Nephron progenitor cell (in vitro differentiated cells): ENCODE measurements around the gene MGLL.

Experiments
- DNase-seq: peaks from one replicate; pipeline ENCODE4 v3.0.0; 2021
- H3K27ac Mint-ChIP-seq: 2 replicates; pipeline ENCODE4 v1.8.0; 2021; ENCODE audit warnings: mild to moderate bottlenecking, moderate library complexity, mixed read lengths
- H3K27me3 Mint-ChIP-seq: 2 replicates; pipeline ENCODE4 v1.8.0; 2021; ENCODE audit warnings: mild to moderate bottlenecking, low read depth, mixed read lengths; ENCODE audit not compliant: poor library complexity
- H3K36me3 Mint-ChIP-seq: 2 replicates; pipeline ENCODE4 v1.8.0; 2021; ENCODE audit warnings: low read depth, mixed read lengths
- H3K4me1 Mint-ChIP-seq: 2 replicates; pipeline ENCODE4 v1.8.0; 2021; ENCODE audit warnings: mixed read lengths
- H3K4me3 Mint-ChIP-seq: 2 replicates; pipeline ENCODE4 v1.8.0; 2021; ENCODE audit warnings: mild to moderate bottlenecking, moderate library complexity, mixed read lengths
- H3K9me3 Mint-ChIP-seq: 2 replicates; pipeline ENCODE4 v1.8.0; 2021; ENCODE audit warnings: mild to moderate bottlenecking, moderate library complexity, mixed read lengths
- CTCF ChIP-seq: fragments of 200-600 bp; sonication (generic); IDR thresholded peaks from 2 replicates; pipeline ENCODE4 v1.5.0; 2021; ENCODE audit warnings: antibody characterized with exemption

MGLL gene

GRCh38 chr3:127859730-127860129 is 37.4 kb upstream of the MGLL start:
- Mint-ChIP-seq H3K27ac (no peak overlapping the region), H3K27me3 (peaks cover 4% of the 10 kb centered on the region), H3K4me1 (no peaks in the 10 kb centered on the region), H3K36me3 (no peaks in the 10 kb centered on the region), H3K9me3 (no peaks in the 10 kb centered on the region), H3K4me3 (no peak overlapping the region)
- no peak for DNase-seq
- no peak for TF ChIP-seq CTCF

GRCh38 chr3:127858937-127859336 is 36.6 kb upstream of the MGLL start:
- Mint-ChIP-seq H3K36me3 (no peaks in the 10 kb centered on the region), H3K27ac (no peak overlapping the region), H3K9me3 (no peaks in the 10 kb centered on the region), H3K4me1 (no peaks in the 10 kb centered on the region), H3K27me3 (peaks cover 4% of the 10 kb centered on the region), H3K4me3 (no peak overlapping the region)
- no peak for DNase-seq
- no peak for TF ChIP-seq CTCF

GRCh38 chr3:127858521-127858920 is 36.2 kb upstream of the MGLL start:
- H3K27me3 Mint-ChIP-seq, result peaks cover 7% of the 10 kb centered on the region
- no peaks in the 10 kb centered on the region for H3K4me1 Mint-ChIP-seq
- H3K4me3 Mint-ChIP-seq, result no peak overlapping the region
- no peak for TF ChIP-seq CTCF
- H3K27ac Mint-ChIP-seq, result no peak overlapping the region
- DNase-seq, result no peak
- no peaks in the 10 kb centered on the region for H3K36me3 Mint-ChIP-seq
- no peaks in the 10 kb centered on the region for H3K9me3 Mint-ChIP-seq

GRCh38 chr3:127857333-127857732 is 35.0 kb upstream of the MGLL start:
- no peak for DNase-seq
- TF ChIP-seq CTCF, result no peak
- H3K9me3 Mint-ChIP-seq, result no peaks in the 10 kb centered on the region
- no peak overlapping the region for H3K4me3 Mint-ChIP-seq
- H3K4me1 Mint-ChIP-seq, result no peaks in the 10 kb centered on the region
- H3K36me3 Mint-ChIP-seq, result no peaks in the 10 kb centered on the region
- peaks cover 7% of the 10 kb centered on the region for H3K27me3 Mint-ChIP-seq
- H3K27ac Mint-ChIP-seq, result no peak overlapping the region

- Mint-ChIP-seq H3K4me3 (no peak overlapping the region), H3K4me1 (peaks cover 3% of the 10 kb centered on the region), H3K36me3 (no peaks in the 10 kb centered on the region), H3K9me3 (no peaks in the 10 kb centered on the region), H3K27ac (peak overlapping the region; percentile 69), H3K27me3 (peaks cover 7% of the 10 kb centered on the region)
- TF ChIP-seq CTCF, result no peak
- no peak for DNase-seq
Observed at GRCh38 chr3:127856801-127857200, 34.5 kb upstream of the MGLL start.

- peaks cover 10% of the 10 kb centered on the region for H3K4me1 Mint-ChIP-seq
Observed at GRCh38 chr3:127855246-127855645, 32.9 kb upstream of the MGLL start.

More at GRCh38 chr3:127855246-127855645, 32.9 kb upstream of the MGLL start:
- DNase-seq, result no peak
- Mint-ChIP-seq H3K36me3 (no peaks in the 10 kb centered on the region), H3K9me3 (no peaks in the 10 kb centered on the region), H3K27me3 (peaks cover 3% of the 10 kb centered on the region), H3K27ac (no peak overlapping the region), H3K4me3 (no peak overlapping the region)
- no peak for TF ChIP-seq CTCF
